Sigmoid colon (tissue), 7 donors: ENCODE results near the gene NCR3LG1. TPM values are rescaled to one million over a fixed set of nuclear protein-coding genes. Genes with fewer than 3 reads are reported as not detected.

Experiments
- DNase-seq: peaks from one replicate; pipeline ENCODE4 v3.0.0-alpha.2; 2019
- H3K27ac ChIP-seq, 4 donors: fragments of 200-600 bp; sonication (generic); one replicate each; pipeline ENCODE4 v1.5.1; 2016 to 2019; ENCODE audit warnings: mild to moderate bottlenecking in 1 of 4
- H3K27me3 ChIP-seq, 3 donors: fragments of 200-600 bp; sonication (generic); one replicate each; pipeline ENCODE4 v1.5.1; 2019; ENCODE audit warnings: mild to moderate bottlenecking in 1 of 3
- H3K36me3 ChIP-seq, 4 donors: fragments of 200-600 bp; sonication (generic); one replicate each; pipeline ENCODE4 v1.5.1; 2016 to 2019
- H3K4me1 ChIP-seq, 4 donors: fragments of 200-600 bp; sonication (generic); one replicate each; pipeline ENCODE4 v1.5.1; 2017 to 2019
- H3K4me3 ChIP-seq, 4 donors: fragments of 200-600 bp; sonication (generic); one replicate each; pipeline ENCODE4 v1.5.1; 2017 to 2019; ENCODE audit warnings: mild to moderate bottlenecking in 2 of 4, moderate library complexity in 1 of 4
- H3K9me3 ChIP-seq, 4 donors: fragments of 200-600 bp in 3 of 4; sonication (generic) in 3 of 4; one replicate each; pipeline versions ENCODE4 v1.5.1 to v1.6.1; 2013 to 2019
- CTCF ChIP-seq, 4 experiments: fragments of 450-650 bp in 3 of 4; fragments of 200-600 bp in 1 of 4; IDR thresholded peaks; one replicate each; pipeline ENCODE4 v1.5.1; 2016 to 2019; ENCODE audit warnings: antibody characterized with exemption in 4 of 4, mild to moderate bottlenecking in 3 of 4, moderate library complexity in 2 of 4
- EP300 ChIP-seq, 4 donors: sonication (generic); formaldehyde crosslinking; IDR thresholded peaks; one replicate each; pipeline ENCODE4 v1.6.1; 2017; ENCODE audit warnings: antibody characterized with exemption in 4 of 4
- POLR2A ChIP-seq, 2 donors: fragments of 450-650 bp; IDR thresholded peaks; one replicate each; pipeline ENCODE4 v1.6.1; 2016; ENCODE audit warnings: antibody characterized with exemption in 2 of 2, mild to moderate bottlenecking in 2 of 2, moderate library complexity in 2 of 2
- POLR2AphosphoS5 ChIP-seq, 4 donors: sonication (generic); formaldehyde crosslinking; IDR thresholded peaks; one replicate each; pipeline ENCODE4 v1.6.1; 2017; ENCODE audit warnings: antibody characterized with exemption in 4 of 4
- WGBS, 2 donors: extraction: QIAGEN DNeasy Blood & Tissue Kit; methylation state at CpG; one replicate each; pipeline ENCODE4 v1.1.7; 2013; 5-methylcytosine and 5-hydroxymethylcytosine counted together
- intact Hi-C: fragments of 100-400 bp; cut with DNase I; formaldehyde crosslinking; loops from one replicate; pipeline ENCODE4 v1.15.1; 2023
- polyA plus RNA-seq, 3 donors: library from polyadenylated mRNA; stranded (reverse); fragments of 200-250 nt; gene quantifications; one replicate each; pipeline ENCODE4 v1.2.3, GENCODE V29; 2013
- total RNA-seq, 4 donors: library from RNA; depleted of rRNA; stranded (reverse); fragments of >200 nt; gene quantifications; one replicate each; pipeline ENCODE4 v1.1.0, GENCODE V29; 2016
- donor health status: healthy with polysubstance abuse.
- donor health status: Bipolar disorder and iron deficiency.
- donor health status: healthy.

Gene NCR3LG1
- total and polyA plus RNA-seq, 7 donors = 0.69 to 4.6 (median 2.1) TPM; not detected in 1

GRCh38 chr11:17396598-17397310 is 45.2 kb downstream of the NCR3LG1 start:
- Histone ChIP-seq H3K36me3 (no peaks in the 10 kb centered on the region), H3K9me3 (no peaks in the 10 kb centered on the region), H3K27ac (no peak overlapping the region), H3K27me3 (no peaks in the 10 kb centered on the region), H3K4me1 (no peaks in the 10 kb centered on the region), H3K4me3 (no peak overlapping the region)
- DNase-seq = no peak
- intact Hi-C loops = no loop called here
- 89 to 93% methylated on average over 22 of the region's 22 CpGs for WGBS, 2 donors
- TF ChIP-seq POLR2AphosphoS5 (IDR thresholded peaks at IDR 0.05) (no peak), CTCF (IDR thresholded peaks at IDR 0.05) (no peak), EP300 (IDR thresholded peaks at IDR 0.05) (no peak), POLR2A (IDR thresholded peaks at IDR 0.05) (no peak)

GRCh38 chr11:17397311-17398002 is 45.9 kb downstream of the NCR3LG1 start:
- no peak overlapping the region for H3K4me3 ChIP-seq
- intact Hi-C loops = no loop called here
- TF ChIP-seq CTCF (IDR thresholded peaks at IDR 0.05) (no peak), POLR2AphosphoS5 (IDR thresholded peaks at IDR 0.05) (no peak), EP300 (IDR thresholded peaks at IDR 0.05) (no peak), POLR2A (IDR thresholded peaks at IDR 0.05) (no peak)
- H3K27ac ChIP-seq = no peak overlapping the region
- DNase-seq = no peak
- no peaks in the 10 kb centered on the region for H3K36me3 ChIP-seq
- no peaks in the 10 kb centered on the region for H3K4me1 ChIP-seq
- WGBS, 2 donors = 92 to 93% methylated on average over 14 of the region's 14 CpGs
- H3K27me3 ChIP-seq = no peaks in the 10 kb centered on the region
- no peaks in the 10 kb centered on the region for H3K9me3 ChIP-seq

- Histone ChIP-seq H3K27ac (no peak overlapping the region), H3K9me3 (no peaks in the 10 kb centered on the region), H3K36me3 (no peaks in the 10 kb centered on the region), H3K27me3 (no peaks in the 10 kb centered on the region), H3K4me1 (no peaks in the 10 kb centered on the region), H3K4me3 (no peak overlapping the region)
- intact Hi-C loops = no loop called here
- no peak for TF ChIP-seq POLR2A (IDR thresholded peaks at IDR 0.05)
- no peak for TF ChIP-seq EP300 (IDR thresholded peaks at IDR 0.05)
- no peak for TF ChIP-seq POLR2AphosphoS5 (IDR thresholded peaks at IDR 0.05)
- no peak for TF ChIP-seq CTCF (IDR thresholded peaks at IDR 0.05)
- no peak for DNase-seq
These were observed 47.6 kb downstream of the NCR3LG1 start for GRCh38 chr11:17399236-17399635.

- 83 to 91% methylated on average over 19 of the region's 19 CpGs for WGBS, 2 donors
- Histone ChIP-seq H3K4me3 (no peak overlapping the region), H3K9me3 (no peaks in the 10 kb centered on the region), H3K27ac (no peak overlapping the region), H3K4me1 (peaks cover 0 to 3% (median 0%) of the 10 kb centered on the region in 4 donors), H3K36me3 (no peaks in the 10 kb centered on the region), H3K27me3 (no peaks in the 10 kb centered on the region)
- no peak for TF ChIP-seq CTCF (IDR thresholded peaks at IDR 0.05)
- no peak for TF ChIP-seq POLR2AphosphoS5 (IDR thresholded peaks at IDR 0.05)
- TF ChIP-seq EP300 (IDR thresholded peaks at IDR 0.05) = no peak
- TF ChIP-seq POLR2A (IDR thresholded peaks at IDR 0.05) = no peak
- intact Hi-C loops = no loop called here
- DNase-seq = no peak
These were observed 48.6 kb downstream of the NCR3LG1 start for GRCh38 chr11:17400048-17400775.
